ENCODE results near the gene CLUH. TPM values are rescaled to one million over a fixed set of nuclear protein-coding genes. Genes with fewer than 3 reads are reported as not detected.

Gene CLUH
- polyA plus RNA-seq, 3 donors: 53.5 to 74.8 (median 63.5) TPM

GRCh38 chr17:2723505-2723996, 12.0 kb upstream of the CLUH start:
- no peak for DNase-seq

- no peak for DNase-seq
Measured at GRCh38 chr17:2722611-2723010, 11.0 kb upstream of the CLUH start.

GRCh38 chr17:2721603-2722002, 10.0 kb upstream of the CLUH start:
- no peak for DNase-seq

- DNase-seq: no peak
Measured at GRCh38 chr17:2719861-2720260, 8.3 kb upstream of the CLUH start.

GRCh38 chr17:2718150-2718938, 6.8 kb upstream of the CLUH start:
- no peak for DNase-seq

- DNase-seq: no peak
Measured at GRCh38 chr17:2716649-2717048, 5.1 kb upstream of the CLUH start.

GRCh38 chr17:2713881-2714280, 2.3 kb upstream of the CLUH start:
- DNase-seq: no peak

- no peak for DNase-seq
Measured at GRCh38 chr17:2712300-2713043, 908 bp upstream of the CLUH start.

GRCh38 chr17:2710803-2711607, 559 bp downstream of the CLUH start:
- no peak for DNase-seq

GRCh38 chr17:2710071-2710802, 1.3 kb downstream of the CLUH start:
- no peak for DNase-seq

GRCh38 chr17:2709183-2709661, 2.3 kb downstream of the CLUH start:
- DNase-seq: no peak

- no peak for DNase-seq
Measured at GRCh38 chr17:2708585-2709182, 2.9 kb downstream of the CLUH start.

- DNase-seq: no peak
Measured at GRCh38 chr17:2707721-2708584, 3.6 kb downstream of the CLUH start.

GRCh38 chr17:2706911-2707510, 4.6 kb downstream of the CLUH start:
- no peak for DNase-seq

- no peak for DNase-seq
Measured at GRCh38 chr17:2705888-2706795, 5.4 kb downstream of the CLUH start.

- no peak for DNase-seq
Measured at GRCh38 chr17:2705263-2705662, 6.3 kb downstream of the CLUH start.

- no peak for DNase-seq
Measured at GRCh38 chr17:2704890-2705248, 6.7 kb downstream of the CLUH start.

Measured in renal pelvis (tissue), 4 donors.